Activated CD8-positive, alpha-beta memory T cell treated with anti-CD3 and anti-CD28 coated beads for 4 hours (primary cell): ENCODE measurements around the gene BAMBI.
A peak's percentile ranks its signal among the peaks of the same experiment; 100 is the strongest.
"Not testable (repeated sequence)": the region's sequence is repeated elsewhere in the genome, so short reads cannot be mapped to it uniquely, and the experiment has no call there.

Source experiments
- DNase-seq, 2 donors: peaks; one replicate each; pipeline ENCODE4 v3.0.0-alpha.2; 2020; ENCODE audit warnings: low read depth in 2 of 2

BAMBI gene

GRCh38 chr10:28676968-28677887 lies at the start of gene BAMBI:
Gene BAMBI (plus strand): TSS chr10:28677521. CDS start chr10:28677898, 377 bp downstream.
- DNase-seq = peak; percentile 72 to 74

GRCh38 chr10:28628184-28628893 lies 49.0 kb upstream of the BAMBI start:
- peak; percentile 19 to 20 for DNase-seq

- DNase-seq = no peak
Observed at GRCh38 chr10:28631896-28632583, 45.3 kb upstream of the BAMBI start.

GRCh38 chr10:28632584-28632945 lies 44.8 kb upstream of the BAMBI start:
- no peak for DNase-seq

GRCh38 chr10:28633750-28634149 lies 43.6 kb upstream of the BAMBI start:
- no peak for DNase-seq

- no peak for DNase-seq
Observed at GRCh38 chr10:28637346-28637745, 40.0 kb upstream of the BAMBI start.

GRCh38 chr10:28638392-28638791 lies 38.9 kb upstream of the BAMBI start:
- no peak for DNase-seq

GRCh38 chr10:28640551-28640950 lies 36.8 kb upstream of the BAMBI start:
- no peak for DNase-seq

- DNase-seq = no peak
Observed at GRCh38 chr10:28644647-28645046, 32.7 kb upstream of the BAMBI start.

- DNase-seq = no peak
Observed at GRCh38 chr10:28652106-28652505, 25.2 kb upstream of the BAMBI start.

- DNase-seq = no peak
Observed at GRCh38 chr10:28652703-28653102, 24.6 kb upstream of the BAMBI start.

GRCh38 chr10:28658824-28659223 lies 18.5 kb upstream of the BAMBI start:
- not testable (repeated sequence) for DNase-seq

- DNase-seq = no peak
Observed at GRCh38 chr10:28661035-28661434, 16.3 kb upstream of the BAMBI start.

GRCh38 chr10:28663576-28664368 lies 13.5 kb upstream of the BAMBI start:
- peak; percentile 32 to 47 for DNase-seq

GRCh38 chr10:28664369-28664740 lies 13.0 kb upstream of the BAMBI start:
- DNase-seq = no peak

GRCh38 chr10:28666751-28667467 lies 10.4 kb upstream of the BAMBI start:
- no peak for DNase-seq

- no peak for DNase-seq
Observed at GRCh38 chr10:28668363-28669226, 8.7 kb upstream of the BAMBI start.

- DNase-seq = no peak
Observed at GRCh38 chr10:28669227-28670173, 7.8 kb upstream of the BAMBI start.

- no peak for DNase-seq
Observed at GRCh38 chr10:28674782-28675181, 2.5 kb upstream of the BAMBI start.
